Hypothalamus (tissue), 51 donors: ENCODE measurements around the gene SYNPO2.

Source experiments
- DNase-seq, 51 donors: peaks; one replicate each; lab custom pipeline; 2025; lab: John Stamatoyannopoulos, UW

SYNPO2 gene

DNA sequence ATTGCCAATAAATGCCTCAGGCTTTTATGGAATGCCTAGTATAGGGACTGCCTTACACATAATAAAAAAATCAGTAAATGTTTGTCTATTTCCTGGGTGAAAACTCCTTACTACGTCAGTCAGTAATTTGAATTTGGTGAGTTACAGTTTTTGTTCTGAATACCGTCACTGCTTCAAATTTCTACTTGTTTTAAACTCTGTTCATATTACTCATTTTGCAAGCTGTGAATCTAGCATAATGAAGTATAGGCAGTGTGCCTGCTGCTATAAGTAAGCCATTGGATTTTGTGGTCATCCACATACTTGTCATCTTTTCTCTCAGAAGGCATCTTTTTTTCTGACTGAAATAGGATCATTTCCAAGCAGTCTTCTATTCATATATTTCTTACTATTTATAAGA is 43.1 kb downstream of the SYNPO2 start:
- no peak for DNase-seq

GRCh38 chr4:118935819-118936218 is 47.2 kb downstream of the SYNPO2 start:
- DNase-seq = no peak

GRCh38 chr4:118936406-118936805 is 47.8 kb downstream of the SYNPO2 start:
- no peak for DNase-seq

GRCh38 chr4:118939169-118939783 is 50.6 kb downstream of the SYNPO2 start:
- no peak for DNase-seq

GRCh38 chr4:118941149-118941548 is 52.5 kb downstream of the SYNPO2 start:
- DNase-seq = no peak

DNA sequence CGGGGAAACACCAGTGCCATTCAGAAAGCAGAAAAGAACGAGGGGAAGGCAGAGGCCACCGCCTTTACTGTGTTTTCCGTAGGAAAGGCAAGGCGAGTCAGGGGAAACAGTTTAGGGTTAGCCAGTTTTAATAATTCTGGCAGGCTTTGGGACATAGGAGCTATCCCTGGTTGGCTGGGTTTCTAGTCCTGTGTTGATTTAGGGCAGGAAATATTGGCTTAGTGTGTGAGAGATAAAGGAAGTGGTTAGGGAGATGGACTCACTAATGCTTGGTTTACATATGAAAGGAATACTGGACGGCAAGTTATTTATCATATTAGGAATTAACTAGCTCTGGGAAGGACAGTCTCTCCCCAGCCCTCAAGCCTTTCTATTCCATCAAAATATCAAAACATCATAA is 53.1 kb downstream of the SYNPO2 start:
- no peak for DNase-seq

DNA sequence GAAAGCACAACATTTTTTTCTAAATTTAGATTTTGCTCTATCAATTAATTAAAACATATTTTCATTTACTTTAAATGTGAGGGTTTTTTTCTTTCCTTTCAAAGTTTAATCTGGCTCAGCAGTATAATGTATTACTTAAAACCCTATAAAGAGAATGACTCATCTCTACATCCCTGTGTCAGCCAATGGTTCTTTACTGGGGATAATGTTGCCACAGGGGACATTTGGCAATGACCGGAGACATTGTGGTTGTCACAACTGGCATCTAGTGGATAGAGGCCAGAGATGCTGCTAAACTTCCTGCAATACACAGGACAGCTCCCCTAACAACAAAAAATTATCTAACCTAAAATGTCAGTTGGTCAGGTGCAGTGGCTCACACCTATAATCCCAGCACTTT is 53.8 kb downstream of the SYNPO2 start:
- DNase-seq = no peak

DNA sequence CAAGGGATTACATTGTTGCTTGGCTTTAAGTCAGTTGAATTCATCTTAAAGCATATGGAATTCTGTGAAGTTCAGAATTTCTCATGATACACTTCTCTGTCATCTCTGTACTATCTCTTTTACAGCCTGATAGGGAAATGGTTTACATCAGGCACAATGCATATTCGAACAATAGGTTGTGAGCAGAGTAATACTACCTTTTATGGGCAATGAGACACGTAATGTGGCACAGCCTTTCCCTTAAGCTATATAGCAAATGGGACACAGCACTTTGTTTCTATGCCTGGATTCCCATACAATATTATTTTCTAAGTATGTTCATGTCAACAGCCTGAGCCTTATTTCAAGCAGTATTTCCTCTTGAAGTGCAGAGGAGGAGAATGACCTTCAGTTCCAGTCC is 58.4 kb downstream of the SYNPO2 start:
- no peak for DNase-seq

DNA sequence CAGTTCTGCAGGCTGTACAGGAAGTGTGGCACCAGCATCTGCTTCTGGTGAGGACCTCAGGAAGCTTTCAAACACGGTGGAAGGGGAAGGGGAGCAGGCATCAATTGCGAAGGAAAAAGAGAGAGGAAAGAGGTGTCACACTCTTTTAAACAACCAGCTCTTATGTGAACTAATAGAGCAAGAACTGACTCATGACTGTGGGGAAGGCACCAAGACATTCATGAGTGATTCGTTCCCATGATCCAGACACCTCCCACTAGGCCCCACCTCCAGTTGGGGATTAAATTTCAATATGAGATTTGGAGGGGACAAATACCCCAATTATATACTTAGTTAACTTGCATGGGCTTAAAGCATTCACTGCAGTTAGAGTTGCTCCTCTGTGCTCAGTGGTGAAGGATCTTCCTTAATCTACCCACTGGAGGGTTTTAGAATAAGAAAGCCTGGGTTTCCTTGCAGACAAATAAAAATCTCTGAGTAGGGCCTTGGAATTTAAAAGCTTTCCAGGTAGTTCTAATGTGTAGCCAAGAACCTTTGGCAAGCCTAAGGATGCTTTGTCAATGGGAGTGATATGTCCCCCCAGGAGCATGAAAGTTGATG is 60.0 kb downstream of the SYNPO2 start:
- DNase-seq = no peak

DNA sequence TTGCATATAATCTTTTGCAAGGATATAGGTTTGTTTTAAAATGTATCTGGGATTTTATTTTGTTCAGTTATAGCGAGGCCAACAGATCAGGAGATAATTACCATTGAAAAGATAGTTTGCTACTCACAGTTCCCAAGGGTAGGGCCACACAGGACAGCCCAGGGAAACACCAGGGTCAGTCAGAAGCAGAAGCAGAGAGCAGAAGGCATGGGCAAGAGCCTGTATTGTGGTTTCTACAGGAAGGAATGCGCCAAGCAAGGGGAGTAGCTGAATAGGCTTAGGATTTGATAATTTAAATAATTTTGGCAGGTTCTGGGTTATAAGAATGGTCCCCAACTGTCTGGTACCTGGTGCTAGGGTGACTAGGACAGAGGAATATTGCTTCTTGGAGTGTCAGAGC is 61.6 kb downstream of the SYNPO2 start:
- DNase-seq = no peak

DNA sequence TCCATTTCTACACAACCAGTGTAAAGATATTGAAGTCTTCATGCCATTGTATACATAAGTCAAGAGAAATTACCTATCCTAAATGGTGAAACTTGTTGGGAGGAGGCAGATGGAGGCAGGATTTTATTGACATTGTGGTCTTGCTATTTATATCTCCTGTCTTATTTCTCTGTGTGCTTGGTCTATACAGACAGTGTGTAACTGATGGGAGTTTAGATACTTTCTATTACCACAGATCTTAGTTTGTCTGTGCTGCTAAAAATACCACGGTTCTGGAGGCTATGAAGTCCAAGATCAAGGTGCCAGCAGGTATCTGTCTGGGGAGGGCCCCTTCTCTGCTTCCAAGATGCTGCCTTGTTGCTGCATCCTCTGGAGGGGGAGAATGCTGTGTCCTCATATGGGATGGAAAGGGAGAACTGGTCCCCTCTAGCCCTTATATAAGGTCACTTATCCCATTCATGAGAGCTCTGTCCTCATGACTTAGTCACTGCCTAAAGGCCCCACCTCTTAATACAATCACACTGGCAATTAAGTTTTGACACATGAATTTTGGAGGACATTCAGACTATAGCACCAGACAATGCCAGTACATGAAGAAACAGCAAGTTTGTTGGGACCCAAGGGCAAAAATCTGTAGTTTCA is 62.4 kb downstream of the SYNPO2 start:
- no peak for DNase-seq

DNA sequence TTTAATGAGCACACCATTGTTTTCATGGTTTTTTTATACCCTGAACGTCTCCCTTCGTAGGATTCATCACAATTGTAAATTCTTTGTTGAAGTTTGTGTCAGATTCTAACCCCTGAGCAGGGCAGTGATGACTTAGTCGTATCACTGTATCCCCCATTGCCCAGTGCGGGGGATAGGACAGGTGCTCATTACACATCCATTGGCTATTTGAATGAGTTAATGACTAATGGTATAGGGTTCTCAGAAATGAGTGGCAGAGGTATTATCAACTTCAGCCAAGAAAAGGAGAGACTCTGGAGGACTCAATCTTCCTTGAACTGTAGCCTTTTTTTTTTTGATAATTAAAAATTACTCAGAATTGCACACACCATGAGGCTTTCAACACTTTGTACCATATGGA is 64.6 kb downstream of the SYNPO2 start:
- DNase-seq = no peak

- DNase-seq = peak in 1 of 51 donors; percentile 15
These were observed 65.6 kb downstream of the SYNPO2 start for GRCh38 chr4:118954246-118954645.

DNA sequence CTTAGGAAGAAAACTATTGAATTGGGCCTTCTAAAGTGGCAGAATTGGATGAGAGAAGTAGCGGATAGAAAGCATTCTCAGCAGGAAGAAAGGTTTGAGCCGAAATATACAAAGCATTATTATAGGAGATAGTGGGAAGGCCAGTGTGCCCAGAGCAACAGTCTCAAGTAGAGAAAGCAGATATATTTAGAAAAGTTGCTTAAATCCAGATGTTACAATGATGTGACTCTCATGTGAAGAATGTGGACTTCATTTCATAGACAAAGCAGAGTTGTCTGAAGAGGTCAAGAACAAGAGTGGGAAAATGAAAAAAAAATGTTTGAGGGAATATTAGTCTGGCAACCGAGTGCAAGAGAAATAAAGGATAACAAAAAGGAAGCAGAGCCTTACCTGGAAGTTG is 66.9 kb downstream of the SYNPO2 start:
- no peak for DNase-seq

DNA sequence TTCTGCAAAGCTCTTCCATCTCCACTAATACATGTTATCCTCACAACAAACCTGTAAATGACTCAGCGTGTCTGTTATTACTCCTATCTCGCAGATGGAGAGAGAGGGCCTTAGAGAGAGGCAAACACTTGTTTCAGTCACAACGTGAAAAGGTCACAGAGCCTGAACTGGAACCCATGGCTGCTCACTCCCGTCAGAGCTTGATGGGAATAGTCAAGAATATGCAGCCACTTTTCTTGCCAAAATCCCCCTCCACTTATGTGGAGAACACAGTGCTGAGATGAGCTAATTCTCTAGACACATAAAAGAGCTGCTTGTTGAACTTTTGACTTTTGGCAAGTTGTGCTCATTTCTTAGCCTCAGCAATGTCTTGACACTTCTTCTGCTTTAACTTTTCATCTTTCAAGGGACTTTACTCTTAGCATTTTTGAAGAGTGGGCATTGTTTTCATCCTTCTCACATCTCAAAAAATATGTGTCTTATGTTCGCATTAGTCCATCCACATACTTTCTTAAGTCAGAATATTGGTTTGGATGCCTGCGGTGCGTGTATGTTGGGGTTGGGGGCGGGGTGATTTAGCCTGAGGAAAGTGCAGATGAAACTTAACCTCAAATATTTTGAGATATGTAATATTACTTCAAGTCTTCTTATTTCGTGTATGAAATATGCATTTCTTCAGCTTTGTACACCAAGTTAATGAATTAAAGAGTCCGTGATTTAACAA is 69.2 kb downstream of the SYNPO2 start:
- DNase-seq = no peak

DNA sequence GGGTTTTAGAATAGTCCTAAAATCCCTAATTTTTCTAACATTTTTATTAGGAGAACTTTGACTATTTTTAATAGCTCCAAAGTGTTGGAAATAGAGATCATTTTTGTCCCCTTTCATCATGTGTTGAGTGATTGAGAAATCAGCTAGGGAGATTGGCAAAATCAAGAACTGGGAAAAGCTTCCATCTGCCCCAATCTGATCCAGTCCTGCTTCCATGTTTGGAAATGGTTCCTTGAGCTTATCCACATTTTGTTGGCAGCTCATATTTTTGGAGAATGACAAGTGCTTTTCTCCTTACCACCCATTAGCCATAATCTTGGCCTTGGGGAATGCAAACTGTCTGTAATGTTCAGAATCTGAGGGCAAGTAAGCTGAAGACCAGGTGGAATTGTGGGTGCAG is 73.9 kb downstream of the SYNPO2 start:
- DNase-seq = no peak

DNA sequence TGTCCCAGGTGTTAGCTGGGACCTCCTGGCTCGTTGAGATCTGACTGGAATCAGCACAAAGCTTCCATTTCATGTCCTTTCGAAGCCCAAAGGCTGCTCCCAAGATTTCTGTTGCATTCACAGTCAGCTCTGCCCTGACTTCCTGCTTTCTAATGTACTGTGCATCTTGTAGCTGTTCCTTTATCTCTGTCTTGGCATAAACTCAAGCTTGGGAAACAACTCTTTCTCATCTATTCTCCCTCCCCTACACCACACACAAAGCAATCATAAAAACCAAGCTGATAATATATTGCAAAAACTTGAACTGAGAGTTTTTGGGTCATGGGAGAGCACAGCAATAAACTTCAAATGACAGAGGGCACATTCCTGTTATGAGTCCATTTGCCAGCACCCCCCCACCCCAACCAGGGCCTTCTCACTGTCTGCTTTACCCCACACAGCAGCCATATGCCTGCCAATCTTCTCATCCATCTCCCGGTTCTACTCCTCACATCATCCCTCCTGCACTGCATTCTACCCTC is 76.3 kb downstream of the SYNPO2 start:
- DNase-seq = no peak

GRCh38 chr4:118967393-118967792 is 78.7 kb downstream of the SYNPO2 start:
- DNase-seq = no peak

GRCh38 chr4:118968005-118968404 is 79.4 kb downstream of the SYNPO2 start:
- peak in 26 of 51 donors; percentile 1 to 60 (median 15) for DNase-seq

GRCh38 chr4:118968813-118969212 is 80.2 kb downstream of the SYNPO2 start:
- DNase-seq = no peak

- DNase-seq = peak in 17 of 51 donors; percentile 3 to 40 (median 7)
These were observed 80.7 kb downstream of the SYNPO2 start for GRCh38 chr4:118969359-118969758.
